ENCODE data around the gene CD9. TPM values are rescaled to one million over a fixed set of nuclear protein-coding genes. Genes with fewer than 3 reads are reported as not detected.

Gene CD9
- polyA plus RNA-seq (2013, experiment 1 of 2): 6.3 TPM
- polyA plus RNA-seq (2013, experiment 2 of 2): 6.4 TPM

- Histone ChIP-seq H2BK120ac (ENCODE audit: low read depth, low read length) (no peak within 1 kb of the TSS), H3K23ac (ENCODE audit: low read depth, low read length, poor library complexity) (peak within 1 kb of the TSS; percentile 80), H3K9me3 (replicated peaks in 1 of 2; ENCODE audit: control insufficient read depth in 2 of 2, insufficient read depth in 1 of 2, low read depth in 1 of 2, low read length in 2 of 2) (no peaks in the 10 kb centered on the region), H2BK5ac (ENCODE audit: low read length) (no peak within 1 kb of the TSS), H3K9ac (ENCODE audit: low read depth, low read length, poor library complexity) (peak within 1 kb of the TSS; percentile 61), H3K36me3 (replicated peaks in 1 of 2; ENCODE audit: control insufficient read depth in 2 of 2, insufficient read depth in 2 of 2, low read length in 2 of 2) (no peaks in the 10 kb centered on the region), H3K79me1 (ENCODE audit: low read depth, low read length) (no peaks in the 10 kb centered on the region), H3K4me1 (ENCODE audit: control insufficient read depth in 2 of 2, insufficient read depth in 1 of 2, low read depth in 1 of 2, low read length in 2 of 2) (peaks cover 13 to 41% of the 10 kb centered on the region in 2 donors), H2BK15ac (ENCODE audit: low read length) (peak within 1 kb of the TSS; percentile 42), H3K4me2 (ENCODE audit: insufficient read depth, low read length, poor library complexity, severe bottlenecking) (peak within 1 kb of the TSS; percentile 96), H4K8ac (ENCODE audit: low read depth, low read length) (no peak within 1 kb of the TSS), H2AFZ (ENCODE audit: low read length) (peak within 1 kb of the TSS; percentile 88), H4K91ac (ENCODE audit: low read depth, low read length, poor library complexity) (no peak within 1 kb of the TSS), H3K14ac (ENCODE audit: low read length) (no peak within 1 kb of the TSS), H3K4me3 (ENCODE audit: low read length in 2 of 2) (peak within 1 kb of the TSS; percentile 43 to 81), H3K27me3 (ENCODE audit: control insufficient read depth in 3 of 3, insufficient read depth in 3 of 3, low read depth in 1 of 3, low read length in 3 of 3) (peaks cover 10 to 57% (median 53%) of the 10 kb centered on the region in 3 experiments), H3K18ac (ENCODE audit: low read length) (peak within 1 kb of the TSS; percentile 94), H3K27ac (replicated peaks; ENCODE audit: low read length) (no peak within 1 kb of the TSS), H3K4ac (ENCODE audit: low read length) (no peak within 1 kb of the TSS), H2AK5ac (ENCODE audit: low read depth, low read length) (peak within 1 kb of the TSS; percentile 65), H2BK12ac (ENCODE audit: low read length) (no peak within 1 kb of the TSS)
- no CpG with 5 or more reads among the region's 81 CpGs for WGBS, 2 donors (ENCODE audit: extremely low coverage in 2 of 2, insufficient read length in 2 of 2, insufficient replicate concordance in 1 of 2)
- DNase-seq (ENCODE audit: low spot score): no peak
Measured at GRCh38 chr12:6200256-6201212, at the start of gene CD9. CD9 (plus strand) TSS chr12:6200400; CDS start chr12:6200500, 100 bp downstream.

GRCh38 chr12:6154730-6155459 is 45.3 kb upstream of the CD9 start:
- H3K27me3 ChIP-seq (ENCODE audit: control insufficient read depth in 3 of 3, insufficient read depth in 3 of 3, low read depth in 1 of 3, low read length in 3 of 3): no peaks in the 10 kb centered on the region
- no peak overlapping the region for H2AK5ac ChIP-seq (ENCODE audit: low read depth, low read length)
- no peak overlapping the region for H3K27ac ChIP-seq (replicated peaks; ENCODE audit: low read length)
- H3K9me3 ChIP-seq (replicated peaks in 1 of 2; ENCODE audit: control insufficient read depth in 2 of 2, insufficient read depth in 1 of 2, low read depth in 1 of 2, low read length in 2 of 2): no peaks in the 10 kb centered on the region
- no peak overlapping the region for H2BK12ac ChIP-seq (ENCODE audit: low read length)
- H3K36me3 ChIP-seq (replicated peaks in 1 of 2; ENCODE audit: control insufficient read depth in 2 of 2, insufficient read depth in 2 of 2, low read length in 2 of 2): no peaks in the 10 kb centered on the region
- no peak overlapping the region for H3K14ac ChIP-seq (ENCODE audit: low read length)
- H3K9ac ChIP-seq (ENCODE audit: low read depth, low read length, poor library complexity): no peak overlapping the region
- H4K91ac ChIP-seq (ENCODE audit: low read depth, low read length, poor library complexity): no peak overlapping the region
- H3K4me1 ChIP-seq (ENCODE audit: control insufficient read depth in 2 of 2, insufficient read depth in 1 of 2, low read depth in 1 of 2, low read length in 2 of 2): no peaks in the 10 kb centered on the region
- H3K4ac ChIP-seq (ENCODE audit: low read length): no peak overlapping the region
- no peak overlapping the region for H3K18ac ChIP-seq (ENCODE audit: low read length)
- H2BK15ac ChIP-seq (ENCODE audit: low read length): no peak overlapping the region
- H3K23ac ChIP-seq (ENCODE audit: low read depth, low read length, poor library complexity): no peak overlapping the region
- no peak overlapping the region for H2BK120ac ChIP-seq (ENCODE audit: low read depth, low read length)
- no peak overlapping the region for H3K4me2 ChIP-seq (ENCODE audit: insufficient read depth, low read length, poor library complexity, severe bottlenecking)
- no CpG with 5 or more reads among the region's 15 CpGs for WGBS, 2 donors (ENCODE audit: extremely low coverage in 2 of 2, insufficient read length in 2 of 2, insufficient replicate concordance in 1 of 2)
- no peak overlapping the region for H3K4me3 ChIP-seq (ENCODE audit: low read length in 2 of 2)
- H4K8ac ChIP-seq (ENCODE audit: low read depth, low read length): no peak overlapping the region
- no peak overlapping the region for H2AFZ ChIP-seq (ENCODE audit: low read length)
- H3K79me1 ChIP-seq (ENCODE audit: low read depth, low read length): no peaks in the 10 kb centered on the region
- no peak for DNase-seq (ENCODE audit: low spot score)
- no peak overlapping the region for H2BK5ac ChIP-seq (ENCODE audit: low read length)

GRCh38 chr12:6157482-6157881 is 42.7 kb upstream of the CD9 start:
- 100% methylated on average over 1 of the region's 4 CpGs; no CpG with 5 or more reads in 1 of the 2 donors for WGBS, 2 donors (ENCODE audit: extremely low coverage in 2 of 2, insufficient read length in 2 of 2, insufficient replicate concordance in 1 of 2)
- Histone ChIP-seq H3K4me3 (ENCODE audit: low read length in 2 of 2) (no peak overlapping the region), H4K8ac (ENCODE audit: low read depth, low read length) (no peak overlapping the region)

GRCh38 chr12:6158255-6158654 is 41.9 kb upstream of the CD9 start:
- Histone ChIP-seq H2AK5ac (ENCODE audit: low read depth, low read length) (no peak overlapping the region), H4K8ac (ENCODE audit: low read depth, low read length) (peak overlapping the region; percentile 29), H3K4me2 (ENCODE audit: insufficient read depth, low read length, poor library complexity, severe bottlenecking) (no peak overlapping the region), H2BK15ac (ENCODE audit: low read length) (no peak overlapping the region), H3K23ac (ENCODE audit: low read depth, low read length, poor library complexity) (no peak overlapping the region), H3K4ac (ENCODE audit: low read length) (no peak overlapping the region), H3K9ac (ENCODE audit: low read depth, low read length, poor library complexity) (no peak overlapping the region), H3K36me3 (replicated peaks in 1 of 2; ENCODE audit: control insufficient read depth in 2 of 2, insufficient read depth in 2 of 2, low read length in 2 of 2) (no peaks in the 10 kb centered on the region), H3K79me1 (ENCODE audit: low read depth, low read length) (no peaks in the 10 kb centered on the region), H3K27ac (replicated peaks; ENCODE audit: low read length) (no peak overlapping the region), H2BK12ac (ENCODE audit: low read length) (no peak overlapping the region), H4K91ac (ENCODE audit: low read depth, low read length, poor library complexity) (no peak overlapping the region), H2AFZ (ENCODE audit: low read length) (peak overlapping the region; percentile 59), H3K4me1 (ENCODE audit: control insufficient read depth in 2 of 2, insufficient read depth in 1 of 2, low read depth in 1 of 2, low read length in 2 of 2) (peaks cover 0 to 2% of the 10 kb centered on the region in 2 donors), H3K9me3 (replicated peaks in 1 of 2; ENCODE audit: control insufficient read depth in 2 of 2, insufficient read depth in 1 of 2, low read depth in 1 of 2, low read length in 2 of 2) (no peaks in the 10 kb centered on the region), H2BK5ac (ENCODE audit: low read length) (no peak overlapping the region), H3K14ac (ENCODE audit: low read length) (no peak overlapping the region), H3K4me3 (ENCODE audit: low read length in 2 of 2) (no peak overlapping the region), H2BK120ac (ENCODE audit: low read depth, low read length) (no peak overlapping the region), H3K18ac (ENCODE audit: low read length) (no peak overlapping the region), H3K27me3 (ENCODE audit: control insufficient read depth in 3 of 3, insufficient read depth in 3 of 3, low read depth in 1 of 3, low read length in 3 of 3) (no peaks in the 10 kb centered on the region)
- no peak for DNase-seq (ENCODE audit: low spot score)
- no CpG with 5 or more reads among the region's 4 CpGs for WGBS, 2 donors (ENCODE audit: extremely low coverage in 2 of 2, insufficient read length in 2 of 2, insufficient replicate concordance in 1 of 2)

More at GRCh38 chr12:6157482-6157881, 42.7 kb upstream of the CD9 start:
- no peaks in the 10 kb centered on the region for H3K79me1 ChIP-seq (ENCODE audit: low read depth, low read length)
- H3K4me2 ChIP-seq (ENCODE audit: insufficient read depth, low read length, poor library complexity, severe bottlenecking): no peak overlapping the region
- H4K91ac ChIP-seq (ENCODE audit: low read depth, low read length, poor library complexity): no peak overlapping the region
- H3K23ac ChIP-seq (ENCODE audit: low read depth, low read length, poor library complexity): no peak overlapping the region
- H3K4me1 ChIP-seq (ENCODE audit: control insufficient read depth in 2 of 2, insufficient read depth in 1 of 2, low read depth in 1 of 2, low read length in 2 of 2): peaks cover 0 to 2% of the 10 kb centered on the region in 2 donors
- no peaks in the 10 kb centered on the region for H3K9me3 ChIP-seq (replicated peaks in 1 of 2; ENCODE audit: control insufficient read depth in 2 of 2, insufficient read depth in 1 of 2, low read depth in 1 of 2, low read length in 2 of 2)
- no peak for DNase-seq (ENCODE audit: low spot score)
- H3K27me3 ChIP-seq (ENCODE audit: control insufficient read depth in 3 of 3, insufficient read depth in 3 of 3, low read depth in 1 of 3, low read length in 3 of 3): no peaks in the 10 kb centered on the region
- H2AK5ac ChIP-seq (ENCODE audit: low read depth, low read length): no peak overlapping the region
- no peak overlapping the region for H3K14ac ChIP-seq (ENCODE audit: low read length)
- no peak overlapping the region for H3K4ac ChIP-seq (ENCODE audit: low read length)
- H2BK15ac ChIP-seq (ENCODE audit: low read length): no peak overlapping the region
- no peak overlapping the region for H2AFZ ChIP-seq (ENCODE audit: low read length)
- H2BK5ac ChIP-seq (ENCODE audit: low read length): no peak overlapping the region
- no peak overlapping the region for H3K18ac ChIP-seq (ENCODE audit: low read length)
- H3K9ac ChIP-seq (ENCODE audit: low read depth, low read length, poor library complexity): no peak overlapping the region
- H2BK12ac ChIP-seq (ENCODE audit: low read length): no peak overlapping the region
- no peak overlapping the region for H2BK120ac ChIP-seq (ENCODE audit: low read depth, low read length)
- H3K36me3 ChIP-seq (replicated peaks in 1 of 2; ENCODE audit: control insufficient read depth in 2 of 2, insufficient read depth in 2 of 2, low read length in 2 of 2): no peaks in the 10 kb centered on the region
- no peak overlapping the region for H3K27ac ChIP-seq (replicated peaks; ENCODE audit: low read length)

All from neuronal stem cell (in vitro differentiated cells).